Activated naive CD8-positive, alpha-beta T cell treated with anti-CD3 and anti-CD28 coated beads, Interleukin-2, amount 50 U/mL, for 24 hours (primary cell): Measurements from ENCODE around the gene METTL27.
"Not testable (repeated sequence)": the region's sequence is repeated elsewhere in the genome, so short reads cannot be mapped to it uniquely, and the experiment has no call there.

ENCODE experiments used
- ATAC-seq: fragments of 150-1000 bp; cut with Tn5 transposase; one replicate; pipeline ENCODE4 v1.10.0; 2021
- DNase-seq: peaks from one replicate; pipeline ENCODE4 v3.0.0; 2021
- H3K27ac Mint-ChIP-seq: one replicate; pipeline ENCODE4 v1.8.0; 2021; ENCODE audit warnings: mild to moderate bottlenecking, mixed read lengths
- H3K27me3 Mint-ChIP-seq: one replicate; pipeline ENCODE4 v1.8.0; 2021; ENCODE audit warnings: mixed read lengths
- H3K36me3 Mint-ChIP-seq: one replicate; pipeline ENCODE4 v1.8.0; 2021; ENCODE audit warnings: low read depth, mixed read lengths
- H3K4me1 Mint-ChIP-seq: one replicate; pipeline ENCODE4 v1.8.0; 2021; ENCODE audit warnings: mixed read lengths
- H3K4me3 Mint-ChIP-seq: one replicate; pipeline ENCODE4 v1.8.0; 2021; ENCODE audit warnings: mild to moderate bottlenecking, moderate library complexity, mixed read lengths
- H3K9me3 Mint-ChIP-seq: one replicate; pipeline ENCODE4 v1.8.0; 2021; ENCODE audit warnings: mixed read lengths

Gene METTL27

DNA sequence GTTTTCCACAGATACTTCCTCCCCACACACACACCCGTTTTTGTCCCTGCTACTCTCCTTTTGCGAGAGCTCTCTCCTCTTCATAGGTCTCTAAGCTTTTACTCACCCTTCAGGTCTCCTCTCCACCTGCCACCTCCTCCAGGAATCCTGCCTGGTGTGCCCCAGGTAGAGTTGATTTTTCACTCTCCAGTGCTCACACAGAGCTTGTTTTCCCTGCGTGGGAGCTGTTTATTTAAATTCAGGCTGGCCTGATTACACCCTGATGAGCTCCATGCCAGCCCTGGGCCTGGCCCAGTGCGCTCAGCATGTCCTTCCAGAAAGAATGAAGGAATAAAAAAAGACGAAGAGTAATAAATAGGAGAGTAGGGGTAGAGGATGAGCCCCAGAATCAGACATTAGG lies 19.1 kb downstream of the METTL27 start:
- Mint-ChIP-seq H3K9me3 (no peaks in the 10 kb centered on the region), H3K36me3 (no peaks in the 10 kb centered on the region), H3K27ac (no peak overlapping the region), H3K4me1 (peaks cover 16% of the 10 kb centered on the region), H3K27me3 (peaks cover 8% of the 10 kb centered on the region), H3K4me3 (no peak overlapping the region)
- ATAC-seq, result no peak
- no peak for DNase-seq

DNA sequence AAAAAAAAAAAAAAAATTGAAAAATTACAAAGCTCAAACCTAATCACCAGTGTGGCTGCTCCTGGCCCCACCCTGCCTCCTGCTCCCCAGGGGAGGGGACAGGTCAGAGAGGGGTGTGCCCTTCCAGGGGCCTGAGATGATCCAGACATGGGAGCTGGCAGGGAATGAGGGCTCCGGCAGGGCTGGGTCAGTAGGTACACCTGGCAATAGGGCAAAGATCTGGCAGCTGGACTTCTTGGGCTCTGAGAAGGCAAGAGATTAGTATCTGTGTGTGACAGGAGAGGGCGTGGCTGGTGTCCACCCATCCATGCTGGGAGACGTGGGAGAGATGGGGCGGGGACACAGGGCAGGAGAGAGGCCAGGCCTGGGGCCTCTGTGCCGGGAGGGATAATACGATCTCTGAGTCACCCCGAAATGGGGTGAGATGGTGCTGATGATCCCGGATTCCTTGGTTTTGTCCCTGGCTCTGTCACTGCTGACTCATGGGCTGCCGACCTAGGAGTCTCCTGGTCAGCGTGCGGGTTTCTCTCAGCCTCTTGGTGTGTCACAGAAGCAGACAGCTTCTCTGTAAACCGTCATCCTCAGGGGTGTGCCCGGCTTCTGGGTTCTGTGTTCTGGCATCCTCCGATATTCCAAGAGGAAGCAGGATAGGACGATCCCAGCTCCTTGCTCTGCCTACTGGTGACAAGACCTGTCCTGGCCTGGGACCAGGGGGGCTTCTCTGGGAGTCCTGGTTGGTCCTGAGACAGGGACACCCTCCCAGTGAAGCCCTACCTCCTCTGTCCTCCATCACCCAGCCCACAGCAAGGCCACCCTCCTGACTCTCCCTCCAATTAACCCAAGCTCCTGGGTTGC lies 19.8 kb downstream of the METTL27 start:
- DNase-seq, result no peak
- H3K9me3 Mint-ChIP-seq, result no peaks in the 10 kb centered on the region
- no peak overlapping the region for H3K27ac Mint-ChIP-seq
- no peak overlapping the region for H3K4me3 Mint-ChIP-seq
- no peak for ATAC-seq
- no peaks in the 10 kb centered on the region for H3K36me3 Mint-ChIP-seq
- H3K4me1 Mint-ChIP-seq, result peaks cover 11% of the 10 kb centered on the region
- H3K27me3 Mint-ChIP-seq, result peaks cover 8% of the 10 kb centered on the region

DNA sequence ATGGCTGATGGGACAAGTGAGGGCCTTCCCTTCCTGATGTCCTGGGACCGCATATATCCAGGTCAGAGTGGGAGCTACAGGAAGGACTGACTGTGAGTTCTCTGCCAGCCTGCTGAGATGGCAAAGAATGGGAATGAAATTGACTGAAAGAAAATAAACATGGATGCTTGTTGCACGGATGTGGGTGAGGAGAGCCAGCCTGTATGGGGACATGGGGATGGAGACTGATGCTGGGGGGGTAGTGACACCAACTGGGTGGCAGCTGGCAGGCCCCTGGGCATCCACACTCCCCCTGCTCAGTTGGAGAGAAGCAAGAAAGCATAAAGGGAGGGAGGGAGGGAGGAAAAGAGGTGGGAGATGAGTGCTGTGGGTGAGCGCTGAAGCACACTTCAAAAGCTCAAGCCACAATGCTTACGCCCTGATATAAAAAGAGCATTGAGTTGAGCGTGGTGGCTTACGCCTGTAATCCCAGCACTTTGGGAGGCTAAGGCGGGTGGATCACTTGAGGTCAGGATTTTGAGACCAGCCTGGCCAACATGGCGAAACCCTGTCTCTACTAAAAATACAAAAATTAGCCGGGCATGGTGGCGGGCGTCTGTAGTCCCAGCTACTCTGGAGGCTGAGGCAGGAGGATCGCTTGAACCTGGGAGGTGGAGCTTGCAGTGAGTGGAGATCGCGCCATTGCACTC lies 20.6 kb downstream of the METTL27 start:
- DNase-seq, H3K4me3 Mint-ChIP-seq, ATAC-seq, H3K27me3 Mint-ChIP-seq, H3K36me3 Mint-ChIP-seq, H3K4me1 Mint-ChIP-seq, H3K9me3 Mint-ChIP-seq, H3K27ac Mint-ChIP-seq: not testable (repeated sequence)

DNA sequence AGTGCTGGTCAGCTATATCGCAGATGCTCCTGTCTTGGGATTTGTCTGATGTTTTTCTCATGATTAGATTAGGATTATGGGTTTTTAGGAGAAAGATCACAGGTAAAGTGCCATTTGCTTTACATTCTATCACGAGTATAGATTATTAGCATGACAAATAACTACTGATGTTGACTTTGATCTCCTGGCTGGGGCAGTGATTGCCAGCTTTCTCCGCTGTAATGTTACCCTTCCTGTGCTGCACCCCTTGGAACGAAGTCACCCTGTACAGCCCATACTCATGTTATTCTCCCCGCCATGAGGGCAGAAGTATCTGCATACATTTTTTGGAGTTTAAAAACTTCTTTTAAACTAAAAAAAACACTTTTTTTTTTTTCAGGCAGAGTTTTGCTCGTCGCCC lies 22.3 kb downstream of the METTL27 start:
- no peak overlapping the region for H3K4me3 Mint-ChIP-seq
- H3K36me3 Mint-ChIP-seq, result no peaks in the 10 kb centered on the region
- ATAC-seq (no peak), DNase-seq (no peak)
- no peaks in the 10 kb centered on the region for H3K4me1 Mint-ChIP-seq
- H3K27me3 Mint-ChIP-seq, result peaks cover 7% of the 10 kb centered on the region
- H3K9me3 Mint-ChIP-seq, result no peaks in the 10 kb centered on the region
- no peak overlapping the region for H3K27ac Mint-ChIP-seq

DNA sequence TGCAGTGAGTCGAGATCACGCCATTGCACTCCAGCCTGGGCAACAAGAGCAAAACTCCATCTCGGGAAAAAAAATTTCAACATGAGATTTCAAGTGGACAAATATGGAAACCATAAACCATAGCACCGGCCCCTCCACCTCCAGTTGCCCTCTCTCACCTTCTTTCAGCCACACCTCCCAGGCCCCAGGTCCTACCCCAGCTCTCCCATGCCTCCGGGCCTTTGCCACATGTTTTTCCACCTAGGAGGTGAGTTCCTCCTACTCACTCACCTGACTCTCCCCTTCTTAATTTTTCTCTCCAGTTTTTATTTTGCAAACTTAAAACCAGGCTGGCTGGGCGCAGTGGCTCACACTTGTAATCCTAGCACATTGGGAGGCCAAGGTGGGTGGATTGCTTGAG lies 25.2 kb downstream of the METTL27 start:
- H3K27ac Mint-ChIP-seq, result no peak overlapping the region
- DNase-seq (no peak), ATAC-seq (no peak)
- peaks cover 11% of the 10 kb centered on the region for H3K27me3 Mint-ChIP-seq
- H3K36me3 Mint-ChIP-seq, result no peaks in the 10 kb centered on the region
- H3K9me3 Mint-ChIP-seq, result no peaks in the 10 kb centered on the region
- no peaks in the 10 kb centered on the region for H3K4me1 Mint-ChIP-seq
- no peak overlapping the region for H3K4me3 Mint-ChIP-seq

DNA sequence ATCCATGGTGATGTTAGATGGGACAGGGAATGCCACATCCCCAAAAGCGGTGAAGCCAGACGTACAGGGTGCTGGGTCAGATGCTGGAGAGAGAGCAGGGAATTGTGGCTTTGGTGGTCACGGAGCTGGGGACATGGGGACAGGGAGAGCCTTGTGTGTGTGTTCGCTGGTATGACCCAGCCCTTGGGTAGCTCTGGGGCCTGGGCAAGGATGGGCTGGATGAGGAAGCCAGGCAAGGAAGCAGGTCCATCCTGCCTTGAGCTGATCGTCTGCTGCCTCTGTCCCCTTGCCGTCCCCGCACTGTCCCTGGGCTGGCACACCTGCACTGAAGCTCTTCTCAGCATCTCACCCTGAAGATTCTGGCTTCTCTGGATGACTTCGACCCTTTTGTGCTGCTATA lies 26.9 kb downstream of the METTL27 start:
- no peak for ATAC-seq
- no peak overlapping the region for H3K4me3 Mint-ChIP-seq
- no peaks in the 10 kb centered on the region for H3K36me3 Mint-ChIP-seq
- H3K27ac Mint-ChIP-seq, result no peak overlapping the region
- no peaks in the 10 kb centered on the region for H3K9me3 Mint-ChIP-seq
- DNase-seq, result no peak
- no peaks in the 10 kb centered on the region for H3K4me1 Mint-ChIP-seq
- H3K27me3 Mint-ChIP-seq, result peaks cover 14% of the 10 kb centered on the region

DNA sequence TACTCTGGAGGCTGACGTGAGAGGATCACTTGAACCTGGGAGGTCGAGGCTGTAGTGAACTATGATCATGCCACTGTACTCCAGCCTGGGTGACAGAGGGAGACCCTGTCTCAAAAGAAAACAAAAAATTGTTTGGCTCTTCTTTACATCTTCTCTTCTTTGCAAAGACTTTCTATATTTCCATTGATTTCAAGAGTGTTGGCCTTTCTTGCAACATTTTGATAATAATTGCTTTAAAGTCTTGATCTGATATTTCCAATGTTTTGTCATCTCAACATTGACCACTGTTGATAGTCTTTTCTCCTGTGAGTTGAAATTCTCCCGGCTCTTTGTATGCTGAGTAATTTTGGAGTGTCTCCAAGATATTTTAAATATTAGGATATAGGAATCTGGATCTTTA lies 29.3 kb downstream of the METTL27 start:
- H3K36me3 Mint-ChIP-seq, result no peaks in the 10 kb centered on the region
- no peaks in the 10 kb centered on the region for H3K9me3 Mint-ChIP-seq
- peaks cover 14% of the 10 kb centered on the region for H3K27me3 Mint-ChIP-seq
- H3K27ac Mint-ChIP-seq, result no peak overlapping the region
- no peak overlapping the region for H3K4me3 Mint-ChIP-seq
- ATAC-seq (no peak), DNase-seq (no peak)
- H3K4me1 Mint-ChIP-seq, result no peaks in the 10 kb centered on the region

DNA sequence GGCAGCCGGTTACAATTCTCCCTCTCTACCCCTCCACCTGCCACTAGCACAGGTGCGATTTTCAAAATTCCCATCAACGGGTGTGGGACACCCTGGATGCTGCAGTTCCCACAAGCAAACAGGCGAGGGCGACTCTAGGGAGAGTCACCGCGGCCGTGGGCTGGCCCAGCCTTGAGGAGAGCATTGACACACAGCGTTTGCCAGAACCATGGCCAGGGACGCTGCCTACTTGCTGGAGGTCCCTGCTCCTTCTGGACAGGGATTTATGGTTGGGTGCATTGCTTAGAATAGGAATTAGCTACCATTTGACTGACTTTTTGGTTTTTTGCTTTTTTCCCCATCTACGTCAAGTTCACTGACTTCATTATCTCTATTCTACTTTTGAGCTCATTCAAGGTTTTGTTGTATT lies 30.6 kb downstream of the METTL27 start:
- Mint-ChIP-seq H3K4me1 (no peaks in the 10 kb centered on the region), H3K27me3 (peaks cover 16% of the 10 kb centered on the region), H3K36me3 (no peaks in the 10 kb centered on the region), H3K27ac (no peak overlapping the region), H3K9me3 (no peaks in the 10 kb centered on the region), H3K4me3 (no peak overlapping the region)
- DNase-seq, result peak; percentile 69
- ATAC-seq, result peak; percentile 86

DNA sequence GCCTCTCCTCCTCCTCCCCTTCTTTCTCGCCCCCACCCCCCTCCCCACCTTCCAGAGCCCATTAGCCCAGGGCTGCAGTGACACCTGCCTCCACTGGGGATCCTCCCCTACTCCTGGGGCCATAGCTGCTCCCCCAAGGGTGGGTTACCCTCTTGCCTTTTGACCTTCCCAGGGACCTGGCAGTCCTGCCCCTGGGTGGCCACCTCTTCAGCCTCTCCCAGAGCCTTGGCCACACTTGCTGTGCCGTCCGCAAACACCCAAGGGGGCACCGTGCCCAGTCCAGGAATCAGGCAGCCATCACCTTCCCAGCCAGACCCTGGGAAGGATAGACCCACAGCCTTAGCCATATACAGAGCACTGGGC lies 31.3 kb downstream of the METTL27 start:
- DNase-seq (no peak), ATAC-seq (no peak)
- Mint-ChIP-seq H3K27me3 (peaks cover 16% of the 10 kb centered on the region), H3K27ac (no peak overlapping the region), H3K4me3 (no peak overlapping the region), H3K9me3 (no peaks in the 10 kb centered on the region), H3K4me1 (no peaks in the 10 kb centered on the region), H3K36me3 (no peaks in the 10 kb centered on the region)

DNA sequence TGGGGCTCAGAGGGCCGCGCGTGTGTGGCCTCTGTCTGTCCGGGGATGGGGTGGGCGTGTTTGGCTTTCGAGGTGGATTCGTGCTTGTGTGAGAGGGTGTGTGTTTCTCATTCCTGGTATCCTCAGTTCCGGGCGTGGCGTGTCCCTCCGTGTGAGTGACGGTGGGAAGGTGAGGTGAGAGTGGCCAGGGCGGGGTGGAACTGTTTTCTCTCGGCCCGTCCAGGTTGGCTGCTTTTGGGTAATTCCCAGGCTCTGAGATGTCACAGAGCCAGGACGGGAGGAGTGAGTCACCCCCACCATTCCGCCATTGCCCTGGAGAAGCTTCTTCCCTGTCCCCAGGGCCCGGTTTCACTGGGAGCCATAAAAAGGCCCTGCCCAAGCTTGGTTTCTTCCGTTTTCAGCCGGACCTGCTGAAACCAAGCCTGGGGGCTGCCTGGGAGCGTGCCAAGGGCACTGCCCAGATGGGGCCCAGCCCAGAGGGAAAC lies 32.8 kb downstream of the METTL27 start:
- H3K27ac Mint-ChIP-seq, result no peak overlapping the region
- H3K4me3 Mint-ChIP-seq, result no peak overlapping the region
- no peaks in the 10 kb centered on the region for H3K36me3 Mint-ChIP-seq
- ATAC-seq (no peak), DNase-seq (no peak)
- peaks cover 13% of the 10 kb centered on the region for H3K27me3 Mint-ChIP-seq
- H3K4me1 Mint-ChIP-seq, result no peaks in the 10 kb centered on the region
- H3K9me3 Mint-ChIP-seq, result no peaks in the 10 kb centered on the region

DNA sequence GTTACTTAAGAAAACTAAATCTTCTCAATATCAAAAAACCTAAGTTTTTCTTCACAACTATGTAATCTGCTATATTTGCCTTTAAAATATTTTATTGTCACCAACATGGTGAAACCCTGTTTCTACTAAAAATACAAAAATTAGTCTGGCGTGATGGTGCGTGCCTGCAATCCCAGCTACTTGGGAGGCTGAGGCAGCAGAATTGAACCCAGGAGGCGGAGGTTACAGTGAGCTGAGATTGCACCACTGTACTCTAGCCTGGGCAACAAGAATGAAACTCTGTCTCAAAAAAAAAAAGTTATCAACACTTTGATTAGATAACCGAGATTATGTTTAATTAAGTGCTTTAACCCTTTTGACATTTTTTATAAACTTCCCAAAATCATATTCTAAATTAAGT lies 39.9 kb downstream of the METTL27 start:
- H3K36me3 Mint-ChIP-seq, result no peaks in the 10 kb centered on the region
- no peaks in the 10 kb centered on the region for H3K9me3 Mint-ChIP-seq
- peaks cover 2% of the 10 kb centered on the region for H3K27me3 Mint-ChIP-seq
- H3K4me1 Mint-ChIP-seq, result no peaks in the 10 kb centered on the region
- DNase-seq (no peak), ATAC-seq (no peak)
- H3K4me3 Mint-ChIP-seq, result no peak overlapping the region
- H3K27ac Mint-ChIP-seq, result no peak overlapping the region

DNA sequence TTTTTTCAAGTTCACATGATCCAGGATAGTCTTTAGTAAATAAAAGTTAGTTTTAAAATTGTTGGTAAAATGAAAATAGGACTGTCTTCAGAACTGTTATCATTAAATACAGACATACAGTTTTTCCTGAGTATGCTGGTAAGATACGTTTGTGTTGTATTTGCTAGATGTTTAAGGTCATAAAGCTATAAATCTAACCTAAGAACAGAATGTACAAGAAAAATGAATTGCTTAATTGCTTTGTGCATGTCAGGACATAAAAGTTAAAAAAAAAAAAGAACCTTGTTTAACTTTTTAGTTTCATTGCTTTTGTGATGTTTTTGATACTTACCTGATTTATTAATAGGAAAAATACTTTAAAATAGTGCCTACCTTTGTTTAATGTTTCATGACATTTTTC lies 40.7 kb downstream of the METTL27 start:
- Mint-ChIP-seq H3K27me3 (peaks cover 2% of the 10 kb centered on the region), H3K4me1 (no peaks in the 10 kb centered on the region), H3K27ac (no peak overlapping the region), H3K4me3 (no peak overlapping the region), H3K36me3 (no peaks in the 10 kb centered on the region), H3K9me3 (no peaks in the 10 kb centered on the region)
- ATAC-seq, result no peak
- DNase-seq, result no peak

DNA sequence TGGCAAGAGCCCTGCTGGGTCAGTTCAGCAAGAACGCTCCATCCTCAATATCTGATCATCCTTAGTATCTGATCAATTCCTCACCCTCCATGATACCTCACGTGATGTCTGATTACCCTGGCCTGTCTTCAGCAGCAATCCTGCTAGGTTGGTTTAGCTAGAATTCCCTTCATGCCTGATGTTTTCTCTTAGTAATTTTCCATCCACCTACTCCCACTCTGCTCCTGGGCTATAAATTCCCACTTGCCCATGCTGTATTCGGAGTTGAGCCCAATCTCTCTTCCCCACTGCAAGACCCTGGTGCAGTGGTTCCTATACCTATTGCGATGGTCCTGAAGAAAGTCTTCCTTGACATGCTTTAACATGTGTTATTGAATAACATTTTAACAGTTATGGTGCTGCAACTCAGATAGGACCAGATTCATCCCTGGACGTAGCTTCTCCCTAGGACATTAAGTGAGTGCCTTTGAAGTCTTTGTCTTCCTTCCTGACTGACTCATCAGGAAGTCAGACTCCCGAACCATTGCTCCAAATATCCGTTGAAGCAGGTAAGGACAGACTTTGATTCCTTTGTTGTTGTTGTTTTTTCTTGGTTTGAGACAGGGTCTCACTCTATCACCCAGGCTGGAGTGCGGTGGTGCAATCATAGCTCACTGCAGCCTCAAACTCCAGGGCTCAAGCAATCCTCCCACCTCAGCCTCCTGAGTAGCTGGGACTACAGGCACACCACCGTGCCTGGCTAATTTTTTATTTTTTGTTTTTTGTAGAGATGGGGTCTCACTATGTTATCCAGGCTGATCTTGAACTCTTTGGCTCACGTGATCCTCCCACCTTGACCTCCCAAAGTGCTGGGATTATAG lies 42.8 kb downstream of the METTL27 start:
- H3K36me3 Mint-ChIP-seq, result no peaks in the 10 kb centered on the region
- H3K4me1 Mint-ChIP-seq, result no peaks in the 10 kb centered on the region
- peaks cover 2% of the 10 kb centered on the region for H3K27me3 Mint-ChIP-seq
- ATAC-seq (no peak), DNase-seq (no peak)
- H3K9me3 Mint-ChIP-seq, result no peaks in the 10 kb centered on the region
- H3K27ac Mint-ChIP-seq, result no peak overlapping the region
- H3K4me3 Mint-ChIP-seq, result no peak overlapping the region

DNA sequence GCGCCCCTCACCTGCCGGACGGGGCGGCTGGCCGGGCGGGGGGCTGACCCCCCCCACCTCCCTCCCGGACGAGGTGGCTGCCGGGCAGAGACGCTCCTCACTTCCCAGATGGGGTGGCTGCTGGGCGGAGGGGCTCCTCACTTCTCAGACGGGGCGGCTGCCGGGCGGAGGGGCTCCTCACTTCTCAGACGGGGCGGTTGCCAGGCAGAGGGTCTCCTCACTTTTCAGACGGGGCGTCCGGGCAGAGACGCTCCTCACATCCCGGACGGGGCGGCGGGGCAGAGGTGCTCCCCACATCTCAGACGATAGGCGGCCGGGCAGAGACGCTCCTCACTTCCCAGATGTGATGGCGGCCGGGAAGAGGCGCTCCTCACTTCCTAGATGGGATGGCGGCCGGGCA lies 45.1 kb downstream of the METTL27 start:
- not testable (repeated sequence) for H3K27me3 Mint-ChIP-seq, H3K4me3 Mint-ChIP-seq, DNase-seq, H3K27ac Mint-ChIP-seq, ATAC-seq, H3K9me3 Mint-ChIP-seq, H3K4me1 Mint-ChIP-seq, H3K36me3 Mint-ChIP-seq

DNA sequence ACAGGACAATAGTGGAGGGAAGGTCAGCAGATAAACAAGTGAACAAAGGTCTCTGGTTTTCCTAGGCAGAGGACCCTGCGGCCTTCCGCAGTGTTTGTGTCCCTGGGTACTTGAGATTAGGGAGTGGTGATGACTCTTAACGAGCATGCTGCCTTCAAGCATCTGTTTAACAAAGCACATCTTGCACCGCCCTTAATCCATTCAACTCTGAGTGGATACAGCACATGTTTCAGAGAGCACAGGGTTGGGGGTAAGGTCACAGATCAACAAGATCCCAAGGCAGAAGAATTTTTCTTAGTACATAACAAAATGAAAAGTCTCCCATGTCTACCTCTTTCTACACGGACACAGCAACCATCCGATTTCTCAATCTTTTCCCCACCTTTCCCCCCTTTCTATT lies 45.7 kb downstream of the METTL27 start:
- not testable (repeated sequence) for ATAC-seq, H3K27ac Mint-ChIP-seq, H3K4me3 Mint-ChIP-seq, H3K36me3 Mint-ChIP-seq, H3K9me3 Mint-ChIP-seq, DNase-seq, H3K27me3 Mint-ChIP-seq, H3K4me1 Mint-ChIP-seq
